ENCODE results near the gene UBE2L5. TPM values are rescaled to one million over a fixed set of nuclear protein-coding genes. Genes with fewer than 3 reads are reported as not detected.
"Not testable (repeated sequence)": the region's sequence is repeated elsewhere in the genome, so short reads cannot be mapped to it uniquely, and the experiment has no call there.

The UBE2L5 gene
- total RNA-seq, 1 donor from 2014 or later, result not detected

DNA sequence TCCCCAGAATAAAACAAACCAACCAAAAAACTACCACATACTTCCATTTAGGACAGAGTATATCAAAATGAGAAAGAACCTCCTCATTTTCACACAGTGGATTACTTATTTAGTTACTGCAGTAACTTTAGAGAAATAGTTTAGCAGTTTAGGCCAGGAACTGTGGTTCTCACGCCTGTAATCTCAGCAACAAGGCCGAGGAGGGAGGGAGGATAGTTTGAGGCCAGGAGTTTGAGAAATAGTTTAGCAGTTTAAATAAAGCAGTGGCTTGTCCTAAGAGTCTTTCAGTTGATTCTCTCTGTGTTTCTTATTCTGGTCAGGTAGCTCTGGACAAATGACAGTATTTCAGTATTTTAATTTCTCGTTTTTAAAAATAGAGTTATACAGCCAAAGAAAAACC lies 34.0 kb downstream of the UBE2L5 start:
- no peaks in the 10 kb centered on the region for H3K27me3 ChIP-seq
- no peaks in the 10 kb centered on the region for H3K9me3 ChIP-seq
- TF ChIP-seq CTCF (IDR thresholded peaks at IDR 0.05) (no peak), POLR2AphosphoS5 (IDR thresholded peaks at IDR 0.05; ENCODE audit: insufficient read depth in 1 of 2, low read depth in 1 of 2) (no peak), POLR2A (IDR thresholded peaks at IDR 0.05) (no peak)
- H3K4me1 ChIP-seq, result peaks cover 11% of the 10 kb centered on the region
- intact Hi-C loops (cut with DNase I), result no loop called here
- peak in 1 of 2 donors; percentile 52 for DNase-seq (ENCODE audit: extremely low spot score in 2 of 2)
- peak overlapping the region; percentile 30 for H3K27ac ChIP-seq
- peaks cover 0 to 9% of the 10 kb centered on the region in 2 donors for H3K36me3 ChIP-seq
- H3K4me3 ChIP-seq, result no peak overlapping the region

GRCh38 chr13:30457306-30457891 lies 35.1 kb downstream of the UBE2L5 start:
- H3K27ac ChIP-seq, result peak overlapping the region; percentile 12
- peaks cover 0 to 9% of the 10 kb centered on the region in 2 donors for H3K36me3 ChIP-seq
- TF ChIP-seq CTCF (IDR thresholded peaks at IDR 0.05), result no peak
- TF ChIP-seq POLR2A (IDR thresholded peaks at IDR 0.05), result no peak
- no peak for TF ChIP-seq POLR2AphosphoS5 (IDR thresholded peaks at IDR 0.05; ENCODE audit: insufficient read depth in 1 of 2, low read depth in 1 of 2)
- no peak for DNase-seq (ENCODE audit: extremely low spot score in 2 of 2)
- H3K4me3 ChIP-seq, result no peak overlapping the region
- H3K9me3 ChIP-seq, result no peaks in the 10 kb centered on the region
- intact Hi-C loops (cut with DNase I), result no loop called here
- peaks cover 22% of the 10 kb centered on the region for H3K4me1 ChIP-seq
- no peaks in the 10 kb centered on the region for H3K27me3 ChIP-seq

DNA sequence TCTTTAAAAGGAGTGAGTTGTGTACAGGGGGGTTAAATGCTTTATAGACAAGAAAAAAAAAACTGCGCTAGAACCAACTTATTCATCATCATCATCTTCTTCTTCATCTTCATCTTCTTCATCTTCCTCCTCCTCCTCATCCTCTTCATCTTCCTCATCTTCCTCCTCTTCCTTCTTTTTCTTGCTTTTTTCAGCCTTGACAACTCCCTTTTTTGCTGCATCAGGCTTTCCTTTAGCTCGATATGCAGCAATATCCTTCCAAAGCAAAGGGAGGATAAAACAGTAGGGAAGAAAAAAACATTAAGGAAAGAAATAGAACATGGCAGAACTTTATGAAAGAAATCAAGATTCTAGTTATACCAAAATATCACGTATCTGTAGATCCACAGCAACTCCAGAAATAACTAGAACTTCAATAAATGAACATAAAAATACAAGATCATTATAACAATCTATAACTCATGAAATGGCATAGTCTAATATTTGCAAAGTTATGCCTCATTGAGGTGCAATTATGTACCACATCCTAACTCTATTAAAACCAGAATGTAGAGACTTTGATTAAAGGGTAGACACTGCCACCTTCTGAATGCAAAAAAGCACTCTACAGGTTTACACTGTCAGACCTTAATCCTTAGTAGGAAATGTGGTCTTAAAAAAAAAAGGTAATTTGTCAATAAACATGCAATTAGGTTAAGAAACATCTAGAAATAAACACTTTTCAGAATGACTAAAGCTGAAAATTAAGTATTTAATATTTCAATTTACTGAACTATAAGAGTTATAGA lies 39.2 kb downstream of the UBE2L5 start:
- H3K27me3 ChIP-seq; DNase-seq (ENCODE audit: extremely low spot score in 2 of 2); H3K9me3 ChIP-seq: not testable (repeated sequence)
- Histone ChIP-seq H3K4me3 (peak overlapping the region in 1 of 2 donors; percentile 61), H3K4me1 (peaks cover 43% of the 10 kb centered on the region), H3K27ac (peak overlapping the region; percentile 97), H3K36me3 (peaks cover 0 to 16% of the 10 kb centered on the region in 2 donors)
- intact Hi-C loops (cut with DNase I), result loop anchor here (2.0 to 10.0 kb wide), 5 partner anchors 41 to 617 kb away; partner anchors contain the start of gene USPL1
- TF ChIP-seq POLR2AphosphoS5 (IDR thresholded peaks at IDR 0.05; ENCODE audit: insufficient read depth in 1 of 2, low read depth in 1 of 2) (peak in 1 of 2 donors; percentile 67), CTCF (IDR thresholded peaks at IDR 0.05) (peak; percentile 24 to 53 (median 27))

- H3K9me3 ChIP-seq, result no peaks in the 10 kb centered on the region
- H3K4me3 ChIP-seq, result peak overlapping the region; percentile 61 to 87
- peaks cover 0 to 7% of the 10 kb centered on the region in 2 donors for H3K36me3 ChIP-seq
- peak in 1 of 2 donors; percentile 88 for DNase-seq (ENCODE audit: extremely low spot score in 2 of 2)
- peak overlapping the region; percentile 97 for H3K27ac ChIP-seq
- intact Hi-C loops (cut with DNase I), result loop anchor here (2.0 to 10.0 kb wide), 5 partner anchors 43 to 619 kb away; partner anchors contain the start of gene USPL1
- no peaks in the 10 kb centered on the region for H3K27me3 ChIP-seq
- peaks cover 44% of the 10 kb centered on the region for H3K4me1 ChIP-seq
- TF ChIP-seq POLR2AphosphoS5 (IDR thresholded peaks at IDR 0.05; ENCODE audit: insufficient read depth in 1 of 2, low read depth in 1 of 2), result peak in 1 of 2 donors; percentile 74
- no peak for TF ChIP-seq POLR2A (IDR thresholded peaks at IDR 0.05)
- TF ChIP-seq CTCF (IDR thresholded peaks at IDR 0.05), result no peak
These were observed 41.6 kb downstream of the UBE2L5 start for GRCh38 chr13:30463787-30464495.

Measured in vagina (tissue), 2 donors.